Stimulated activated CD4-positive, alpha-beta T cell treated with anti-CD3 and anti-CD28 coated beads, Interleukin-12 subunit alpha, Interleukin-12 subunit beta, amount 100 ng/mL, for 48 hours (primary cell): ENCODE data around the gene PALLD.
A peak's percentile ranks its signal among the peaks of the same experiment; 100 is the strongest.
"Not testable (repeated sequence)": the region's sequence is repeated elsewhere in the genome, so short reads cannot be mapped to it uniquely, and the experiment has no call there.

Experiments
- DNase-seq, 3 donors: peaks; one replicate each; pipeline ENCODE4 v3.0.0-alpha.2; 2020; ENCODE audit warnings: low read depth in 2 of 3, low spot score in 1 of 3

Gene PALLD

DNA sequence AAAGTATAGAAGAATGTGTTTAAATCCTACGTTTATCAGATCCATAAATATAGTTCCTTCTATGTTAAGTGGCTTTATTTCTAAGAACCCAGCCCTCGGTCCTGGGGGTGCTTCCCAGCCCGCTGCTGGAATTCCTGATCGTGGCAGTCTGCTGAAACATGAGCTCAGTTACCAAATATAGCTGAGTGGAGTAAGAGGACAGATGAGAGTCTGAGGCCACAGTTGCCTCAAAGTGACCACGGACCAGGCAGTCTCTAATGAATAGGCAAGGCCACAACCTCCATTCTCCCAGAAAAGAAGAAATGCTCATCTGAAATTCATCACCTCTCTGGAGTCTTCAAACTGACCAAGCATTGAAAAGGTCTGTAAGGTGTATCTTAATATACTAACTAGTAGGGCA, at the start of gene PALLD:
PALLD (plus strand) TSS at position 219 of the 400 bp plus-strand sequence.
- DNase-seq = no peak

DNA sequence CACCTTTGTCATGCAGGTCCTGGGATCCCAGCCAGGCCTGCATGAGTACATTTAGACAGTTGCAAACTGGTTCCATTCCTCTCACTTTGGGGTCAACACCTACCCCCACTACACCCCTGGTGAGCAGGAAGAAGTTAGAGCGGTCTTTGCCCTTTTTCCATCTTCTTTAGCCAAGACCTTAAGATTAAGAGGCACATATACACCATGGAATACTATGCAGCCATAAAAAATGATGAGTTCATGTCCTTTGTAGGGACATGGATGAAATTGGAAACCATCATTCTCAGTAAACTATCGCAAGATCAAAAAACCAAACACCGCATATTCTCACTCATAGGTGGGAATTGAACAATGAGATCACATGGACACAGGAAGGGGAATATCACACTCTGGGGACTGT, 47.8 kb upstream of the PALLD start:
- DNase-seq = not testable (repeated sequence)

DNA sequence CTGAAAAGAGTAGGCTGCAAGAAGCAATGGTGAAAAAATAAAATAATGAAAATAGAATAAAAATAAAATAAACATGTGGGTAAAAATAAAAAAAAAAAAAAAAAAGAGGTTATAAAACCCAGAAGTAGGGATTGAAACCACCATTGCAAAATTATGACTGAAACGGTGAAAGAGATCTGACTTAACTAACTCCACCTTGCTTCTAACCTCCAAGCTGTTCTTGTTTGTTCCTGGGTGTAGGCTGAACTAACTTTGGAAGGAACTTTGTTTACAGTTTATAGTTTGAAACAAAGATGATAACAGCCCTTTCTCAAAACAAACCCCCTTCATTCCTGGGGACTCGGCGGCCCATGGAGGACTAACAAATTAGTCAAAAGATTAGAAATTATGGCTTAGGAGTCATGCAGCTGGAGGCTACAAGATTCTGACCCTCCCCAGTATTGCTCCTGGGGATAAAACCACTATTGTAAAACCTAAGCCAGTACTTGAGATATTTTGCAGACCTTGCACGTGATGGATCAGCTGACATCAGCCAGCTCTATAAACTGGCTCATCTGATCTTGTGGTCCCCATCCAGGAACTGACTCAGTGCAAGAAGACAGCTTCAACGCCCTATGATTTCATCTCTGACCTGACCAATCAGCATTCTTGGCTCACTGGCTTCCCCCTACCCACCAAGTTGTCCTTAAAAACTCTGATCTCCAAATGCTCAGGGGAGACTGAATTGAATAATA, 47.0 kb upstream of the PALLD start:
- peak in 1 of 3 donors; percentile 4 for DNase-seq

DNA sequence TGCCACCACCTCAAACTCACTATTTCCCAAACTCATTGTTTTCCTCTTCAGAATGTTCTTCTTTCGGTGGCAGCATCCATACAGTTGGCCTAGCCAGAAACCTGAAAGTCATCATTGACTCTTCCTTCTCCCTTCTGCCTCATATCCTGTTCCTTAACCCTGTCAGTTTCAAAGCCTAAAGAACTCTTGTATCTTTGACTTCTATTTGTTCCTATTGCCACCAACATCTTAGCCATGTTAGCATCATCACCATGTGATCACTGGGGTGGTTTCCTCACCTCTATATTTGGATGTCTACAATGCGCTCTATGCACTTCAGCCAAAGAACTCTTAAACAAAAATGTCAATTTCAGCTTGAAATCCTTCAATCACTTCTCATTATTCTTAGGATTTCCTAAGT, 45.5 kb upstream of the PALLD start:
- DNase-seq = no peak

DNA sequence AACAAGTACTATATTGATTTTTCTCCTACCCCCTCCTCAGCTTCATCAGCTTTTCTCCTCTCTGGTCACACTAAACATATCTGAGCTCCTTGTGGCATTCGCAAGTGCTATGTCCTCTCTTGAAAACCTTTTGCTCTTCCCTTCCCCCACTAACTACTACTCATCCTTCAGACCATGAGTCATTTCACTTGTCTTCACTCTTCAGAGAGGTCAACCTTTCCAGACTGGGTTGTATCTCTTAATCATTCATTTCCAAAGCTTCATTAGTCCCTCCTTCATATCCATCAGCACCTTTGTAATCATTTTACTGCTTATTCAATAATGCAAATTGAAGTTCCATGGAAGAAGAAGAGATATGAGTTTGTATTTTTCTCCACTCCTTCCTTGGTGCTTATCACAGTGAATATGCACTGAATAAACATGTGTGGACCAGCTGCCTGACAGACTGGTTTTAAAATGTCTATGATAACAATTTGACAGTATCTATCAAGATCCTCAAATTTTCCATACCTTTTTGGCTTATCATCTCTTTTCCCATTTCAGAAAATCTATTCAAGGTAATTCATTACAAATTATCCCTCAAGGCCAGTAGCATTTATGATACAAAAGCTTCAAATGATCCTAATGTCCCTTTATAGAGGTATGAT, 45.0 kb upstream of the PALLD start:
- no peak for DNase-seq

DNA sequence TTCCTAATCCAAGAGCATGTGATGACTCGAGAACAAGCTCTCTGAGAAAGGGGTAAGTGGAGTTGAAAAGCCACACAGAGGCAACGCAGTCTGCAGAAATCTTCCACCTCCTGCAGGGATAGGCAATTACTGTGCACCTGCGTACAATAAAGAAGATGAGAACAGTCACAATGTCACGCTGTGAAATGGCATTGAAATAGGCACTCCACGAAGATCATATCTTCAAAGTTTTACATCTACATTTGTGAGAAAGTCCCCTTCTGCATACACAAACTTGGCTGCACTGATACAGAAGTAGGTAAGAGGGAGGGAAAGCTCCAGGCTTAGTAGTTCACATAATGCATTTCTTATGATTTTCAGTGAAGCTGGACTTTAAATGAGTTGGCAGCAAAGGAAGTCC, 43.7 kb upstream of the PALLD start:
- no peak for DNase-seq

DNA sequence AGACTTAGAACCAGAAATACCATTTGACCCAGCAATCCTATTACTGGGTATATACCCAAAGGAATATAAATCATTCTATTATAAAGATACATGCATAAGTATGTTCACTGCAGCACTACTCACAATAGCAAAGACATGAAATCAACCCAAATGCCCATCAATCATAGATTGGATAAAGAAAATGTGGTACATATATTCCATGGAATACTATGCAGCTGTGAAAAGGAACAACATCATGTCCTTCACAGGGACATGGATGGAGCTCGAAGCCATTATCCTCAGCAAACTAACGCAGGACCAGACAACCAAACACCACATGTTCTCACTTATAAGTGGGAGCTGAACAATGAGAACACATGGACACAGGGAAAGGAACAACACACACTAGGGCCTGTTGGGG, 38.6 kb upstream of the PALLD start:
- not testable (repeated sequence) for DNase-seq

DNA sequence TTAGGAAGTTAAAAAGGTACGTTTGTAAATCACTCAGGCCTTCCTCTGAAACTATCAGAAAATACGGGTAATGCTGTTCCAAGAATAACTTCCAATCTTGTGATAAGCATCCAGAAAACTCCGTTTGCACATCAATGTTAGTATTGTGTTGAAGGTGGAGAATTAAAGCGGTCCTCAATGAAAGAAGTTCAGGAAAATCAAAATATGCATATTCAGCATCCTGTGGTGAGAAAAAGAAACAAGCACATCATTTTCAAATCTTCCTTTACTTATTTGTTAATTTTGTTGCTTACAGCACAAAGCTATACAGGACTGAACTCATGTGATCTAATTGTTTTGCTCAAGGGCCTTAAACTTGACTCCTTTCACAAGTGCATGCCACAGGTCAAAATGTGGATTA, 35.0 kb upstream of the PALLD start:
- no peak for DNase-seq

DNA sequence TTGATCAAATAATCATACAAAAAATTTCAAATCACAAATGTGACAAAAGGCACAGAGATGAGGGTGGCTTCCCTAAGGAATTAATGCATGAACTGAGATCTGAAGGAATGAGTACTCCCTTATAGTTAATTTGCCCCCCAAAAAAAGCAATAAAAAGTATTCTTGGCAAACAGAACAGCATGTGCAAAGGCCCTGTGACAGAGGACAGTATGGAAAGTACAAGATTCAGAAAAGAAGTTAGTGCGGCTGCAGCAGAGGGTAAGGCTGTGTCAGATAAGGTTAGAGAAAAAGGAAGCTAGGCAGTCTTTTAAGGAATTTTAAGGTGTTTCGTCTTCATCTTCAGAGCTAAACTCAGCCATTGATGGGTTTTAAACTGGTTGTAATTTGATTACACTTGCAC, 23.9 kb upstream of the PALLD start:
- no peak for DNase-seq

DNA sequence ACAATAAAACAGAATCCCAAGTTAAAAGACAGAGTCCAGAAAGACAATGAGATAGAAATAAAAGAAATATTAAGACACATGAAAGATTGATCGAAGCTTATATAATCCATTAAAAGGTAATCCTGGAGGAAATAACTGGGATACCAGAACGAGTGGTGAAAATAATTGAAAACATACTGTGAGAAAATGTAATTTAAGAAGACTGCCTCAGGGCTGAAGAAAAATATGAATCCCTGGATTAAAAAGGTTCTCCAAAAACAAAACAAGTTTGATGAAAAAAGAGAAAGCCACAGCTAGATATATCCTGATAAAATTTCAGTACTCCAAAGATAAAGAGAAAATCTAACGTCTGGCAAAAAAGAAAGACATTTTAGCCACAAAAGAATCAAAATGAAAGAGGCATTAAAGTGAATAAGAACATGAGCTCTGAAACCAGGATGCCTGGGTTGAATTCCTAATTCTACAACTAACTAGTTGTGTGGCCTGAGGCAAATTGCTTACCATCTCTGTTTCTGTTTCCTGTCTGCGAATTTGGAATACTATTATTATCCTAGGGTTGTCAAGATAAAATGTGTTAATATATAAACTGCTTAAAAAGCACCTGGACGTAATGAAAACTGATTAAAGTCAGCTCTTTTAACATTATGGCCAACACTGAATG, 22.1 kb upstream of the PALLD start:
- no peak for DNase-seq

DNA sequence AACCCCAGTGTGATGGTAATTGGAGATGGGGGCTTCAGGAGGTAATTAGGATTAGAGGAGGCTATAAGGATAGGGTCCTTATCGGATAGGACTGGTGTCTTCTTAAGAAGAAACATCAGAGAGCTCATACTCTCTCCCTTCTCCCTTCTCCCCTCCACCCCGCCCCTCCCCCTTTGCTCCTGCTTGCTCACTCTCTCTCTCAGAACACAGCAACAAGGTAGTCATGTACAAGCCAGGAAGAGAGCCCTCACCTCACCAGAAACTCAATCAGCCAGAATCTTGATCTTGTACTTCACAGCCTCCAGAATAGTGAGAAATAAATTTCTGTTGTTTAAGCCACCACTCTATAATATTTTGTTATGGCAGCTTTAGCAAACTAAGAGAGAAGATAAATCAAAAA, 21.1 kb upstream of the PALLD start:
- DNase-seq = peak in 1 of 3 donors; percentile 21

DNA sequence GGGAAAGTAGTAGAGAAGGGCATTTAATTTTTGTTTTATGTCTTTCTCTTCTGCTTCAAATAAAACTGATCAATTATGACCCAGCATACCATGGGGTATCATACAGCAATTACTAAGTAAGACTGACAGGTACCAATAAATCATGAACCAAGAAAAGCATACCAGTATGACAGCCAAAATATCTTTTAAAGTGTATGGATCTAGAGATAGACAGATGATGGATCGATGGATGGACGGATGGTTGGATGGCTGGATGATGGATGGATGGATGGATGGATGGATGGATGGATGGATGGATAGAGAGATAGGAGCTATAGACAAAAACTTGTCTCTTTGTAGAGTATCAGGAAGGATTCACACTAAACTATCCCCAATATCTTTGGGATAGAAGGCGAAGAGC, 18.0 kb upstream of the PALLD start:
- no peak for DNase-seq

DNA sequence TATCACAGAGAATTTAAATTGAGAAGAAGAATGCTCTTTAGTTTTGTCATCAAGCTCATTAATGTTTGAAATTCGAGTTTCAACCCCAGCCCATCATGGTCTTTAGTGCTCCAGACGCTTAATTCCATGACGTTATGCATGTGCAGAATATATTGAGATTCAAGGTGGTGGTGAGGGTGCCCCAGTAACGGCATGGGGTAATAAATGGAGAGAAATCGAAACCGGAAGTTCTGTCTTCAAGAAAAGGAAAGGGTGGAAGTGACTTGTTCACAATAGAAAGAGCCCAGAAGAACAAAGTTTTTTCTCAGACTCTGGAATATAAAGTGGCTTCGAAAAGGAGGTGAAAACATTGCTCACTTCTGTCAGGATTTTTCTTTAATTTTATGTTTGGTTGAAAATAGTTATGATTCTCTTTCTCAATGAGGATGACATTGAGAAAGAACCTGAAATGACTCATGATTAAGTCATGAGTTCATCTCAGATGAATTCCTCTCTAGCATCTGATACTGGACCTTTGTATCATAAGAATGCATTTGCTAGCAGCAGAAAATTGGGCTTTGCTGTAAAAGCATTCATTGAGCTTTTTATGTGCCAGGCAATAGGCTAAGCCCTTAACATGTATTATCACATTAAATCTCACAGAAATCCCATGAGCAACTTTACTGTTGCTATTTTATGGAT, 15.8 kb upstream of the PALLD start:
- DNase-seq = peak in 1 of 3 donors; percentile 41

DNA sequence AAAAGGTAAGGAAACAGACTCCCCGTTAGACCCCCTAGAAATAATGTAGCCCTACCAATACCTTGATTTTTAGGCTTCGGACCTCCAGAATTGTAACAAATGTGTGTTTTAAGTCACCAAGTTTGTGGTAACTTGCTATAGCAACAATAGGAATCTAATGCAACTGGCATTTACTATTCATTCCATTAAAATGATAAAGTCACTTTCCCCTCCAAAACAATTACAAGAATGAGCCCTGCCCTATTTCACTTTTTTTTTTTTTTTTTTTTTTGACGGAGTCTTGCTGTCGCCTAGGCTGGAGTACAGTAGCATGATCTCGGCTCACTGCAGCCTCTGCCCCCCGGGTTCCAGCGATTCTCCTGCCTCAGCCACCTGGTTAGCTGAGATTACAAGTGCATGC, 13.0 kb upstream of the PALLD start:
- no peak for DNase-seq

DNA sequence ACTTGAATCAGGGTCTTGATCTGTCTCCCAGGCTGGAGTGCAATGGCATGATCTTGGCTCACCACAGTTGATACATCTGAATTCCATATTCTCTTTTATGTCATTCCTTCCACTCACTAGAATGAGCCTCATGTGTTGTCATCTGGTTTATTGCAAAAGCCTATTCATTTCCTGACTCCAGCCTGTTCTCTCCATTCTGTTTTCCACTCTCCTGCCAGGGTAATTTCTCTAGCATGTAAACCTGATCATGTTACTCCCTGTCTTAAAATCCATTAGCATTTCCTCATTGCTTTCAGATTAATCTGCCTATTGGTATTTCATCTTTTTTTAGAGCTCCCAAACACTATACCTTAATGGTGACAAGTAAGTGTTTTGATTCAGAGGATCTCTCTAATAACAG, 12.2 kb upstream of the PALLD start:
- DNase-seq = no peak

DNA sequence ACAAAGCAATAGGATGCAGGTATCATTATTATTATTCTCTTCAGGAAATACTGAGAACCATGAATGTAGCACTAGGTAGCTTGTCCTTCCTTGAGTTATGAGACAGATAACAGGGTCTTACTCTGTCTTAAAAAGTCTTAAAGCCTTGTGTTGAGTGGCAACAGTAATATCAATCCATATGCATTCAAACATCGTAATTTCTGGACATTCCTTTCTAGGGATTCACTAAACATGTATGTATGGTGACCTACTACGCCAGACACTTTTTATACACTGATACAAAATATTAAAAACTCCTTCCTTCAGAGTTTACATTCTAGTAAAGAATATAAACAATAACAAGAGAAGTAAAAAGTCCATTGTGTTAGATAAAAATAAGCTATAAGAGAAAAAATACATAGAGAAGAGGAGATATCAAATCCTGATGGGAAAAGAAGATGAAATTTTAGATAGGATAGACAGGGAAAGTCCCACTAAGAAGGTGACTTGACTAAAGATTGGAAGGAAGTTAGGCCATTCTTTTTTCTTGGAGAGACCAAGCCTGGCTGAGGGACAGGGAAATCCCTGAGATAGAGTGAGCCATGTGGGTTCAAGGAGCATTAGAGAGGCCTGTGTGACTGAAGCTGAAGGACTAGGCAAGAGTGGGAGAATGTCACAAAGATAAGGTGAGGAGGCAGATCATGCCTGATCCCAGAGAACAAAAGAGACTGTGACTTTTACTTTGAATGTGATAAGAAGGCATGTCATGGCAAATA, 11.5 kb upstream of the PALLD start:
- no peak for DNase-seq

DNA sequence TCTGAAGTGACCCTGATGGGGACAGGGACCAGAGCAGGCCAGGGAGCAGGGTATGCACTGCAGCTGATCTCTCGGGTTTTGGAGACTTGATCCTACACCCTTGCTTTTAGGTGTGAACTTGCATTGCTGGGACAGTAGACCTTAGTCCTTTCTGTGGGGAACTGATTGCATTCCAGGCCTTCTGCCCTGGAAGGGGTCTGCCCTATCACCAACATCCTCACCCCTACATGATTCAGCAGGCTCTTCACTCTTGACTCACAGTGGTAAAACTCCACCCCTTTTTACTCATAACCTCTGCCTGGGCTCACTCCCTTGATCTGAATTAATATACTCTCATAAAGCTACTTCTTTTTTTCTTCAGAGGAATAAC, 10.0 kb upstream of the PALLD start:
- no peak for DNase-seq

DNA sequence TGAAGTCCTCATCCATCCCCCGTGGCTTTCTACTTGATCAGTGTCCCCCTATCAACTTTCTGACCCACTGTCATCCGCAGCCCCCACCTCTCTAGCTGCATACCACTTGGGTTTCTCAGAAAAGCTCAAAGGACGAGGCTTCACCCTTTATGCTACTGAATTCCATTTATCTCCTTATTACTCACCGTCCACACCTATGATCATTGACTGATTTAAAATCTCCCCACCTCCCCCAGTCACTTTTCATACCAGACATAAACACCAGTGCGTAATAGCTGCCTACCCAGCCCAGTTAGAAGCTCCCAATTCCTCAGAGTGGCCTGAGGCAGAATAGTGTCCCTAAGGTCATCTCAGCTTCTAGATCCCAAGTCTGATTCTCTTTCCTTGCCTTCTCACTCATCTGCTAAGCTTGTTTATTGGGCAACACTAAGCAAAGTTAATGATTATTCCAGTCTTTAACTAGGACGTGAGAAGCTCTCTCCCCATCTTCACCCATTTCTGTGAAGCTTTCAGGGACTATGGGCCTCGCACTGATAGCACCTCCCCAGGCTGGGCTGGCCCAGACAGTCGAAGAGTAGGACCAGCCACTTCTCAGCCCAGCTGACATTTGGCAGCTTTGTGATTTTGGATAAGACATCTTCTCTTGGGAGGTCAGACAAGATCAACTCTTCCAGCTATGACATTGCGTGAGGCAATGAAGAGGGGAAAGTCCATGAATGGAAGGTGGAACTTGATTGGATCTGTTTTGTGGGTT, 9.4 kb upstream of the PALLD start:
- no peak for DNase-seq

DNA sequence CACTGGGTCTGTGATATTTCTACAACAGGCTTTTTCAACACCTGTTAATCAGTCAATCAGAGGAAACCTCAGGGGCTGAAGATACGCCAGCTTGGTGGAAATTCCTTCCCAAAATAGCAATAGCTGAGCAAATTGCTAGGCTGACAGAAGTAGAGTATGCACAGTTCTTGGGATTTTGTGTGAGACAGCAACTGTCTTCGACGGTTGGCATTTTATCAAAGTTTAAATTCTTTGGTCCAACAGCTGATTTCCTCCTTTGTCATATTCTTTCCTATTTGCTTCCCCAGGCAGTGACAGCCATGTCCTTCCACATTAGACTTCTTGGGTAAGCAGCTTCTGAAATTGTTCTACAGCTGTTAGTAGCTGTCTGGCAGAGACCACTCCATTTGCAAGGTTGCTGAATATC, 8.0 kb upstream of the PALLD start:
- no peak for DNase-seq

DNA sequence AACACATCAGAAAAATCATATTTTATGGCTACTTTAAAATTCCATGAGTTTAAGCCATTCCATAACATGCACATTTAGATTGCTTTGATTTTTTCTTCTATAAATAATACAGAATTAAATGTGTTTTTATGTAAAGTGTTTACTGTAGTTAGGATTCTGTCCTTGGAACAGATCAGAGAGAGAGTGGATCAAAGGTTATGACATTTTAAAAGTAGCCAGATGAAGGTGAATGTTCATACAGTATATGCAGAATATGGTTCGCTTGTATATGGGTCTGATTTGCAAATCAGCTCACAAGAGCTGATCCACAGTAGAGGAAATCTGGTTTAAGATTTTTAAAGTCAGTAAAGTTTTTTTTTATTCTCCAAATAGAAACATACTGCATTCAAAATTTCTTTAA, 7.2 kb upstream of the PALLD start:
- no peak for DNase-seq

DNA sequence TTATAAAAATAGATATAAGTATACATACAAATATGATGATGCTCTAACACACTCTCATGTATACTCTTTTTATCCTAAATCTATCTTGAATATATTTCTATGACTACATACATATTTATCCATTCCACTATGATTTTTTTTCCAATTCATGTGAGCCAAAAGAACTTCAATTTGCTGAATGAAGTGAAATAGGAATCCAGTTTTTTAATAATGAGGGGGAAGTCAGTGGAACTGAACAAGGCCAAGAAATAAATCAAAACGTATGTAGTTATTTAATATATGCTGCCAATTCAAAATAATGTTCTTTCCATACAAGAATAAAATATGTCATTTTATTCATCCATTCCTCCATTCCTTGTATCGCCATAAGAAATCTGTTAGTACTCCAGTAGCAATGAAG, 6.1 kb upstream of the PALLD start:
- DNase-seq = no peak
